OCI-LY3 (cell line): ENCODE results near the gene HIC1.
A peak's percentile ranks its signal among the peaks of the same experiment; 100 is the strongest.

Experiments
- H2AFZ ChIP-seq: fragments of 200-600, 300-600 bp; shearing (Covaris generic); 2 replicates; pipeline ENCODE4 v1.6.0; 2014; ENCODE audit warnings: antibody characterized with exemption, low read depth, low read length
- H3K27ac ChIP-seq: fragments of 200-600, 300-600 bp; sonication (generic); 2 replicates; pipeline ENCODE4 v1.5.1; 2014; ENCODE audit warnings: mild to moderate bottlenecking, low read length, moderate library complexity, mixed read lengths
- H3K27me3 ChIP-seq: fragments of 200-600, 300-600 bp; sonication (generic); 2 replicates; pipeline ENCODE4 v1.6.1; 2014; ENCODE audit warnings: low read depth, low read length, mixed read lengths
- H3K36me3 ChIP-seq: fragments of 200-600, 300-600 bp; sonication (generic); replicated peaks from 2 replicates; pipeline ENCODE3; 2014; ENCODE audit warnings: low read depth, low read length, mixed read lengths
- H3K4me1 ChIP-seq: fragments of 300-600, 200-600 bp; sonication (generic); 2 replicates; pipeline ENCODE4 v1.6.1; 2014; ENCODE audit warnings: low read length, mixed read lengths
- H3K4me2 ChIP-seq: fragments of 200-600, 300-600 bp; sonication (generic); 2 replicates; pipeline ENCODE4 v1.6.1; 2014; ENCODE audit warnings: low read length, mixed read lengths
- H3K4me3 ChIP-seq: fragments of 300-600, 200-600 bp; sonication (generic); 2 replicates; pipeline ENCODE4 v1.5.1; 2014; ENCODE audit warnings: antibody characterized with exemption, mild to moderate bottlenecking, low read length, moderate library complexity
- H3K79me2 ChIP-seq: fragments of 300-600, 200-600 bp; shearing (Covaris generic); 2 replicates; pipeline ENCODE4 v1.6.1; 2014; ENCODE audit warnings: mild to moderate bottlenecking, low read length, mixed read lengths
- H3K9ac ChIP-seq: fragments of 300-600, 200-600 bp; shearing (Covaris generic); 2 replicates; pipeline ENCODE4 v1.6.0; 2014; ENCODE audit warnings: mild to moderate bottlenecking, low read length, moderate library complexity
- H3K9me3 ChIP-seq: fragments of 200-600, 300-600 bp; shearing (Covaris generic); 2 replicates; pipeline ENCODE4 v1.6.1; 2014; ENCODE audit warnings: low read length, mixed read lengths; ENCODE audit not compliant: insufficient read depth
- H4K20me1 ChIP-seq: fragments of 200-600, 300-600 bp; sonication (generic); 2 replicates; pipeline ENCODE4 v1.6.1; 2016; ENCODE audit warnings: low read length, mixed read lengths; ENCODE audit not compliant: insufficient read depth
- CTCF ChIP-seq: fragments of 200-600, 300-600 bp; sonication (generic); IDR thresholded peaks from 2 replicates; pipeline ENCODE4 v1.5.1; 2014; ENCODE audit warnings: antibody characterized with exemption, low read length, low read depth
- EZH2phosphoT487 ChIP-seq: fragments of 200-600 bp; shearing (Covaris generic); IDR thresholded peaks from 2 replicates; pipeline ENCODE4 v1.6.1; 2018; ENCODE audit warnings: antibody characterized with exemption, mixed run types, low read depth

HIC1 gene

GRCh38 chr17:2055292-2056205, 646 bp downstream of the HIC1 start:
- H3K4me1 ChIP-seq = peaks cover 9% of the 10 kb centered on the region; the same call in 1 of the 2 replicates
- peak overlapping the region; percentile 77 for H3K4me2 ChIP-seq
- H4K20me1 ChIP-seq = no peaks in the 10 kb centered on the region
- H3K4me3 ChIP-seq = peak overlapping the region; percentile 84
- H3K36me3 ChIP-seq = no peaks in the 10 kb centered on the region
- H3K27ac ChIP-seq = no peak overlapping the region
- no peak overlapping the region for H2AFZ ChIP-seq
- TF ChIP-seq CTCF = no peak
- TF ChIP-seq EZH2phosphoT487 = no peak
- H3K9ac ChIP-seq = peak overlapping the region; percentile 22; the same call in 1 of the 2 replicates
- no peaks in the 10 kb centered on the region for H3K9me3 ChIP-seq
- H3K27me3 ChIP-seq = no peaks in the 10 kb centered on the region
- H3K79me2 ChIP-seq = no peaks in the 10 kb centered on the region

GRCh38 chr17:2056206-2057174, 1.6 kb downstream of the HIC1 start:
- Histone ChIP-seq H3K27me3 (no peaks in the 10 kb centered on the region), H3K4me3 (peak overlapping the region; percentile 84), H3K9ac (no peak overlapping the region), H3K4me2 (peak overlapping the region; percentile 77), H3K9me3 (no peaks in the 10 kb centered on the region), H3K36me3 (no peaks in the 10 kb centered on the region), H3K27ac (no peak overlapping the region), H3K4me1 (peaks cover 9% of the 10 kb centered on the region; the same call in 1 of the 2 replicates), H2AFZ (no peak overlapping the region), H4K20me1 (no peaks in the 10 kb centered on the region), H3K79me2 (no peaks in the 10 kb centered on the region)
- TF ChIP-seq CTCF (no peak), EZH2phosphoT487 (no peak)

- no peaks in the 10 kb centered on the region for H4K20me1 ChIP-seq
- H2AFZ ChIP-seq = no peak overlapping the region
- no peak overlapping the region for H3K9ac ChIP-seq
- no peak overlapping the region for H3K27ac ChIP-seq
- H3K9me3 ChIP-seq = no peaks in the 10 kb centered on the region
- H3K4me3 ChIP-seq = no peak overlapping the region
- H3K79me2 ChIP-seq = no peaks in the 10 kb centered on the region
- H3K4me1 ChIP-seq = peaks cover 9% of the 10 kb centered on the region; the same call in 1 of the 2 replicates
- no peak overlapping the region for H3K4me2 ChIP-seq
- no peaks in the 10 kb centered on the region for H3K36me3 ChIP-seq
- TF ChIP-seq CTCF = no peak
- TF ChIP-seq EZH2phosphoT487 = no peak
- H3K27me3 ChIP-seq = no peaks in the 10 kb centered on the region
These were observed 2.4 kb downstream of the HIC1 start for GRCh38 chr17:2057175-2057759.
